Measurements from ENCODE around the gene PAX5.
"Not testable (repeated sequence)": the region's sequence is repeated elsewhere in the genome, so short reads cannot be mapped to it uniquely, and the experiment has no call there.

PAX5 gene

GRCh38 chr9:36871606-36872005 lies 162.5 kb downstream of the PAX5 start:
- DNase-seq: no peak

- no peak for DNase-seq
Measured at GRCh38 chr9:36870960-36871359, 163.1 kb downstream of the PAX5 start.

GRCh38 chr9:36869605-36870004 lies 164.5 kb downstream of the PAX5 start:
- DNase-seq: not testable (repeated sequence)

- DNase-seq: no peak
Measured at GRCh38 chr9:36868586-36869282, 165.3 kb downstream of the PAX5 start.

GRCh38 chr9:36867672-36868471 lies 166.2 kb downstream of the PAX5 start:
- DNase-seq: no peak

- DNase-seq: no peak
Measured at GRCh38 chr9:36867241-36867640, 166.8 kb downstream of the PAX5 start.

GRCh38 chr9:36866840-36867239 lies 167.2 kb downstream of the PAX5 start:
- DNase-seq: no peak

GRCh38 chr9:36865731-36866635 lies 168.1 kb downstream of the PAX5 start:
- DNase-seq: no peak

- no peak for DNase-seq
Measured at GRCh38 chr9:36864491-36865410, 169.3 kb downstream of the PAX5 start.

GRCh38 chr9:36862206-36863145 lies 171.6 kb downstream of the PAX5 start:
- DNase-seq: no peak

- DNase-seq: no peak
Measured at GRCh38 chr9:36861528-36862205, 172.4 kb downstream of the PAX5 start.

GRCh38 chr9:36858805-36859375 lies 175.2 kb downstream of the PAX5 start:
- DNase-seq: no peak

- DNase-seq: no peak
Measured at GRCh38 chr9:36855448-36856315, 178.4 kb downstream of the PAX5 start.

GRCh38 chr9:36854751-36855150 lies 179.3 kb downstream of the PAX5 start:
- no peak for DNase-seq

GRCh38 chr9:36854034-36854433 lies 180.0 kb downstream of the PAX5 start:
- no peak for DNase-seq

- no peak for DNase-seq
Measured at GRCh38 chr9:36853233-36853632, 180.8 kb downstream of the PAX5 start.

GRCh38 chr9:36849943-36850342 lies 184.1 kb downstream of the PAX5 start:
- DNase-seq: no peak

GRCh38 chr9:36848946-36849345 lies 185.1 kb downstream of the PAX5 start:
- no peak for DNase-seq

All from activated T-cell treated with anti-CD3 and anti-CD28 coated beads, Interleukin-2, amount 50 U/mL, for 1 hour (primary cell).